Smooth muscle cell (in vitro differentiated cells): ENCODE data around the gene MMP28. TPM values are rescaled to one million over a fixed set of nuclear protein-coding genes. Genes with fewer than 3 reads are reported as not detected.

Source experiments
- DNase-seq: peaks from one replicate; lab custom pipeline; 2025; ENCODE audit not compliant: unreplicated experiment; lab: John Stamatoyannopoulos, UW
- H2AFZ ChIP-seq: fragments of 200-600 bp; sonication (generic); 2 replicates; pipeline ENCODE4 v1.6.0; 2016; ENCODE audit warnings: antibody characterized with exemption, low read depth, mild to moderate bottlenecking
- H3F3A ChIP-seq: fragments of 200-600 bp; sonication (generic); 2 replicates; pipeline ENCODE4 v1.6.0; 2017; ENCODE audit warnings: antibody characterized with exemption, low read depth
- H3K27ac ChIP-seq: fragments of 200-600 bp; sonication (generic); 2 replicates; pipeline ENCODE4 v1.5.1; 2016; ENCODE audit warnings: low read depth, mild to moderate bottlenecking
- H3K27me3 ChIP-seq: fragments of 200-600 bp; sonication (generic); 2 replicates; pipeline ENCODE4 v1.6.1; 2016; ENCODE audit warnings: low read depth, mild to moderate bottlenecking
- H3K36me3 ChIP-seq: fragments of 200-600 bp; sonication (generic); 2 replicates; pipeline ENCODE4 v1.5.1; 2016; ENCODE audit warnings: low read depth
- H3K4me1 ChIP-seq: fragments of 200-600 bp; sonication (generic); 2 replicates; pipeline ENCODE4 v1.5.1; 2016; ENCODE audit warnings: low read depth
- H3K4me2 ChIP-seq: fragments of 200-600 bp; sonication (generic); 2 replicates; pipeline ENCODE4 v1.6.0; 2016; ENCODE audit warnings: mild to moderate bottlenecking
- H3K4me3 ChIP-seq: fragments of 200-600 bp; sonication (generic); 2 replicates; pipeline ENCODE4 v1.5.1; 2016; ENCODE audit warnings: mild to moderate bottlenecking
- H3K79me2 ChIP-seq: fragments of 200-600 bp; sonication (generic); 2 replicates; pipeline ENCODE4 v1.6.0; 2016; ENCODE audit warnings: low read depth, mild to moderate bottlenecking
- H3K9ac ChIP-seq: fragments of 200-600 bp; sonication (generic); 2 replicates; pipeline ENCODE4 v1.6.0; 2016; ENCODE audit warnings: low read depth
- H3K9me3 ChIP-seq: fragments of 200-600 bp; sonication (generic); replicated peaks from 2 replicates; pipeline ENCODE4 v1.5.1; 2016; ENCODE audit warnings: low read depth
- H4K20me1 ChIP-seq: fragments of 200-600 bp; sonication (generic); 2 replicates; pipeline ENCODE4 v1.6.0; 2016; ENCODE audit warnings: low read depth
- CTCF ChIP-seq: fragments of 200-600 bp; sonication (generic); IDR thresholded peaks from 2 replicates; pipeline ENCODE4 v1.5.1; 2017; ENCODE audit warnings: borderline replicate concordance, mild to moderate bottlenecking, antibody characterized with exemption; ENCODE audit not compliant: insufficient read depth, poor library complexity, severe bottlenecking
- WGBS: methylation state at CpG from one replicate; pipeline ENCODE4 v1.1.7; 2016; ENCODE audit warnings: low lambda C conversion rate; 5-methylcytosine and 5-hydroxymethylcytosine counted together
- polyA plus RNA-seq: library from polyadenylated mRNA; unstranded; fragments of >200 nt; fragmentation: Nextera tagmentation; extraction: Ambion mirVana; gene quantifications from 2 replicates; pipeline ENCODE4 v1.2.1, GENCODE V29; 2016
- total RNA-seq: library from RNA; depleted of rRNA; stranded (reverse); fragments of >200 nt; gene quantifications from 2 replicates; pipeline ENCODE4 v1.2.3, GENCODE V29; 2014

The MMP28 gene
- total and polyA plus RNA-seq, 2 experiments from 2014 or later = 50.0 to 51.4 TPM

- H3K4me3 ChIP-seq = no peak overlapping the region
- no peaks in the 10 kb centered on the region for H3K27me3 ChIP-seq
- WGBS = 97% methylated on average over 4 of the region's 4 CpGs
- peaks cover 4% of the 10 kb centered on the region for H3K36me3 ChIP-seq
- peak overlapping the region; percentile 71 for H3K4me2 ChIP-seq
- H3K27ac ChIP-seq = peak overlapping the region; percentile 76
- H3K9ac ChIP-seq = no peak overlapping the region
- H3K4me1 ChIP-seq = peaks cover 22% of the 10 kb centered on the region
- H4K20me1 ChIP-seq = peaks cover 33% of the 10 kb centered on the region
- TF ChIP-seq CTCF = no peak
- H3K9me3 ChIP-seq = no peaks in the 10 kb centered on the region
- H3F3A ChIP-seq = peaks cover 29% of the 10 kb centered on the region
- H2AFZ ChIP-seq = no peak overlapping the region
- H3K79me2 ChIP-seq = no peaks in the 10 kb centered on the region
- no peak for DNase-seq
Observed at GRCh38 chr17:35725058-35725457, 70.4 kb downstream of the MMP28 start.

- peaks cover 12% of the 10 kb centered on the region for H3K4me1 ChIP-seq
- peaks cover 29% of the 10 kb centered on the region for H3F3A ChIP-seq
- H3K27me3 ChIP-seq = no peaks in the 10 kb centered on the region
Observed at GRCh38 chr17:35723735-35724134, 71.7 kb downstream of the MMP28 start.

GRCh38 chr17:35717475-35717874 is 78.0 kb downstream of the MMP28 start:
- no peak overlapping the region for H3K4me3 ChIP-seq
- no peak overlapping the region for H3K27ac ChIP-seq
- H3K36me3 ChIP-seq = peaks cover 6% of the 10 kb centered on the region
- no peak for TF ChIP-seq CTCF
- no peaks in the 10 kb centered on the region for H3K79me2 ChIP-seq
- H3F3A ChIP-seq = peaks cover 19% of the 10 kb centered on the region
- H3K4me1 ChIP-seq = peaks cover 26% of the 10 kb centered on the region
- no peak overlapping the region for H2AFZ ChIP-seq
- 52% methylated on average over 2 of the region's 2 CpGs for WGBS
- no peaks in the 10 kb centered on the region for H3K9me3 ChIP-seq
- H3K27me3 ChIP-seq = no peaks in the 10 kb centered on the region
- H4K20me1 ChIP-seq = peaks cover 47% of the 10 kb centered on the region
- H3K9ac ChIP-seq = no peak overlapping the region
- H3K4me2 ChIP-seq = no peak overlapping the region
- no peak for DNase-seq

More at GRCh38 chr17:35723735-35724134, 71.7 kb downstream of the MMP28 start:
- H3K9me3 ChIP-seq = no peaks in the 10 kb centered on the region
- no peak for DNase-seq
- no peak overlapping the region for H3K9ac ChIP-seq
- no peak overlapping the region for H3K4me3 ChIP-seq
- peaks cover 33% of the 10 kb centered on the region for H4K20me1 ChIP-seq
- no peak for TF ChIP-seq CTCF
- H3K79me2 ChIP-seq = no peaks in the 10 kb centered on the region
- WGBS = 100% methylated on average over 2 of the region's 2 CpGs
- H2AFZ ChIP-seq = no peak overlapping the region
- no peak overlapping the region for H3K27ac ChIP-seq
- no peak overlapping the region for H3K4me2 ChIP-seq
- peaks cover 10% of the 10 kb centered on the region for H3K36me3 ChIP-seq

- no peak for DNase-seq
- Histone ChIP-seq H3K79me2 (no peaks in the 10 kb centered on the region), H3K4me3 (no peak overlapping the region), H3K9ac (no peak overlapping the region), H3K4me1 (peaks cover 26% of the 10 kb centered on the region), H3K36me3 (peaks cover 6% of the 10 kb centered on the region), H4K20me1 (peaks cover 46% of the 10 kb centered on the region), H3K9me3 (no peaks in the 10 kb centered on the region), H3K27ac (no peak overlapping the region), H3K27me3 (no peaks in the 10 kb centered on the region), H3F3A (peaks cover 21% of the 10 kb centered on the region), H3K4me2 (no peak overlapping the region), H2AFZ (no peak overlapping the region)
- no peak for TF ChIP-seq CTCF
- WGBS = 73% methylated on average over 4 of the region's 4 CpGs
Observed at GRCh38 chr17:35716897-35717465, 78.5 kb downstream of the MMP28 start.
